Immature natural killer cell (primary cell): ENCODE data around the gene STK32C. TPM values are rescaled to one million over a fixed set of nuclear protein-coding genes. Genes with fewer than 3 reads are reported as not detected.

Source experiments
- DNase-seq, 3 donors: peaks; one replicate each; pipeline ENCODE4 v3.0.0; 2022; ENCODE audit warnings: mixed read lengths in 1 of 3
- H3K27ac Mint-ChIP-seq, 6 donors: one replicate each; pipeline ENCODE4 v1.8.0; 2020; ENCODE audit warnings: mixed read lengths in 6 of 6, mild to moderate bottlenecking in 5 of 6, inconsistent platforms in 4 of 6, moderate library complexity in 3 of 6
- H3K27me3 Mint-ChIP-seq, 3 donors: one replicate each; pipeline ENCODE4 v1.8.0; 2020 to 2021; ENCODE audit warnings: low read depth in 3 of 3, mild to moderate bottlenecking in 3 of 3, mixed read lengths in 3 of 3, moderate library complexity in 3 of 3, inconsistent platforms in 1 of 3
- H3K36me3 Mint-ChIP-seq, 3 donors: one replicate each; pipeline ENCODE4 v1.8.0; 2020; ENCODE audit warnings: mixed read lengths in 3 of 3, inconsistent platforms in 2 of 3, mild to moderate bottlenecking in 2 of 3
- H3K4me1 Mint-ChIP-seq, 2 donors: one replicate each; pipeline ENCODE4 v1.8.0; 2020; ENCODE audit warnings: inconsistent platforms in 2 of 2, mild to moderate bottlenecking in 2 of 2, mixed read lengths in 2 of 2, moderate library complexity in 1 of 2
- H3K4me3 Mint-ChIP-seq, 5 donors: one replicate each; pipeline ENCODE4 v1.8.0; 2020; ENCODE audit warnings: mild to moderate bottlenecking in 5 of 5, mixed read lengths in 5 of 5, inconsistent platforms in 3 of 5, moderate library complexity in 3 of 5
- H3K9me3 Mint-ChIP-seq, 6 donors: one replicate each; pipeline ENCODE4 v1.8.0; 2020; ENCODE audit warnings: mild to moderate bottlenecking in 6 of 6, mixed read lengths in 6 of 6, inconsistent platforms in 4 of 6, moderate library complexity in 3 of 6
- polyA plus RNA-seq, 3 donors: library from polyadenylated mRNA; unstranded; fragments of 300-500 nt; fragmentation: Illumina TruSeq; gene quantifications; one replicate each; pipeline ENCODE4 v1.2.3, GENCODE V29; 2021

STK32C gene
- polyA plus RNA-seq, 3 donors from 2014 or later, result 6.3 to 14.2 (median 13.7) TPM

- peak overlapping the region; percentile 5 to 67 (median 51) for H3K4me3 Mint-ChIP-seq
- H3K27me3 Mint-ChIP-seq, result peaks cover 0 to 10% (median 3%) of the 10 kb centered on the region in 3 donors
- no peak for DNase-seq
- H3K36me3 Mint-ChIP-seq, result peaks cover 0 to 5% (median 0%) of the 10 kb centered on the region in 3 donors
- peaks cover 33 to 47% of the 10 kb centered on the region in 2 donors for H3K4me1 Mint-ChIP-seq
- H3K27ac Mint-ChIP-seq, result peak overlapping the region in 3 of 6 donors; percentile 8 to 76 (median 55)
- no peaks in the 10 kb centered on the region for H3K9me3 Mint-ChIP-seq
Observed at GRCh38 chr10:132231656-132232022, 76.1 kb downstream of the STK32C start.

GRCh38 chr10:132230557-132231210 is 77.1 kb downstream of the STK32C start:
- H3K27me3 Mint-ChIP-seq, result peaks cover 0 to 10% (median 3%) of the 10 kb centered on the region in 3 donors
- H3K9me3 Mint-ChIP-seq, result no peaks in the 10 kb centered on the region

GRCh38 chr10:132229834-132230556 is 77.8 kb downstream of the STK32C start:
- Mint-ChIP-seq H3K4me1 (peaks cover 33 to 47% of the 10 kb centered on the region in 2 donors), H3K27me3 (peaks cover 0 to 10% (median 3%) of the 10 kb centered on the region in 3 donors), H3K27ac (peak overlapping the region; percentile 90 to 95 (median 94)), H3K4me3 (peak overlapping the region; percentile 87 to 95 (median 92)), H3K36me3 (peaks cover 0 to 5% (median 0%) of the 10 kb centered on the region in 3 donors), H3K9me3 (no peaks in the 10 kb centered on the region)
- DNase-seq, result peak; percentile 39 to 44 (median 42)

More at GRCh38 chr10:132230557-132231210, 77.1 kb downstream of the STK32C start:
- Mint-ChIP-seq H3K36me3 (peaks cover 0 to 5% (median 0%) of the 10 kb centered on the region in 3 donors), H3K4me3 (peak overlapping the region; percentile 51 to 95 (median 90)), H3K4me1 (peaks cover 33 to 47% of the 10 kb centered on the region in 2 donors), H3K27ac (peak overlapping the region; percentile 26 to 95 (median 79))
- no peak for DNase-seq

- no peak for DNase-seq
- H3K27ac Mint-ChIP-seq, result peak overlapping the region; percentile 3 to 95 (median 74)
- no peaks in the 10 kb centered on the region for H3K9me3 Mint-ChIP-seq
- peaks cover 0 to 5% (median 0%) of the 10 kb centered on the region in 3 donors for H3K36me3 Mint-ChIP-seq
- H3K4me1 Mint-ChIP-seq, result peaks cover 33 to 47% of the 10 kb centered on the region in 2 donors
- peak overlapping the region in 4 of 5 donors; percentile 13 to 87 (median 50) for H3K4me3 Mint-ChIP-seq
- peaks cover 0 to 10% (median 3%) of the 10 kb centered on the region in 3 donors for H3K27me3 Mint-ChIP-seq
Observed at GRCh38 chr10:132229096-132229495, 78.7 kb downstream of the STK32C start.

GRCh38 chr10:132228616-132229015 is 79.1 kb downstream of the STK32C start:
- H3K36me3 Mint-ChIP-seq, result peaks cover 0 to 5% (median 0%) of the 10 kb centered on the region in 3 donors
- peak overlapping the region in 1 of 5 donors; percentile 18 for H3K4me3 Mint-ChIP-seq
- peaks cover 0 to 10% (median 3%) of the 10 kb centered on the region in 3 donors for H3K27me3 Mint-ChIP-seq
- DNase-seq, result no peak
- peaks cover 33 to 47% of the 10 kb centered on the region in 2 donors for H3K4me1 Mint-ChIP-seq
- H3K9me3 Mint-ChIP-seq, result no peaks in the 10 kb centered on the region
- H3K27ac Mint-ChIP-seq, result peak overlapping the region in 4 of 6 donors; percentile 48 to 77 (median 64)

GRCh38 chr10:132227851-132228390 is 79.8 kb downstream of the STK32C start:
- peak overlapping the region in 4 of 6 donors; percentile 35 to 88 (median 68) for H3K27ac Mint-ChIP-seq

GRCh38 chr10:132226586-132227405 is 81.0 kb downstream of the STK32C start:
- Mint-ChIP-seq H3K4me3 (no peak overlapping the region), H3K9me3 (no peaks in the 10 kb centered on the region), H3K4me1 (peaks cover 26 to 33% of the 10 kb centered on the region in 2 donors), H3K27ac (peak overlapping the region; percentile 15 to 88 (median 54)), H3K27me3 (peaks cover 0 to 10% (median 3%) of the 10 kb centered on the region in 3 donors), H3K36me3 (peaks cover 0 to 5% (median 0%) of the 10 kb centered on the region in 3 donors)
- DNase-seq, result no peak

More at GRCh38 chr10:132227851-132228390, 79.8 kb downstream of the STK32C start:
- Mint-ChIP-seq H3K27me3 (peaks cover 0 to 10% (median 3%) of the 10 kb centered on the region in 3 donors), H3K36me3 (peaks cover 0 to 5% (median 0%) of the 10 kb centered on the region in 3 donors), H3K4me3 (no peak overlapping the region), H3K4me1 (peaks cover 33 to 44% of the 10 kb centered on the region in 2 donors), H3K9me3 (no peaks in the 10 kb centered on the region)
- no peak for DNase-seq

- no peak for DNase-seq
- H3K4me1 Mint-ChIP-seq, result peaks cover 20 to 25% of the 10 kb centered on the region in 2 donors
- H3K36me3 Mint-ChIP-seq, result peaks cover 0 to 5% (median 0%) of the 10 kb centered on the region in 3 donors
- H3K27me3 Mint-ChIP-seq, result peaks cover 0 to 10% (median 3%) of the 10 kb centered on the region in 3 donors
- H3K9me3 Mint-ChIP-seq, result no peaks in the 10 kb centered on the region
- H3K27ac Mint-ChIP-seq, result peak overlapping the region in 2 of 6 donors; percentile 17 to 55
- no peak overlapping the region for H3K4me3 Mint-ChIP-seq
Observed at GRCh38 chr10:132225849-132226205, 81.9 kb downstream of the STK32C start.

GRCh38 chr10:132225073-132225848 is 82.5 kb downstream of the STK32C start:
- Mint-ChIP-seq H3K9me3 (no peaks in the 10 kb centered on the region), H3K4me1 (peaks cover 20 to 21% of the 10 kb centered on the region in 2 donors), H3K27ac (peak overlapping the region in 2 of 6 donors; percentile 17 to 53), H3K27me3 (peaks cover 0 to 10% (median 3%) of the 10 kb centered on the region in 3 donors), H3K4me3 (no peak overlapping the region), H3K36me3 (peaks cover 0 to 5% (median 0%) of the 10 kb centered on the region in 3 donors)
- DNase-seq, result no peak

- H3K36me3 Mint-ChIP-seq, result peaks cover 0 to 5% (median 0%) of the 10 kb centered on the region in 3 donors
- peaks cover 0 to 8% (median 3%) of the 10 kb centered on the region in 3 donors for H3K27me3 Mint-ChIP-seq
- H3K27ac Mint-ChIP-seq, result no peak overlapping the region
- H3K4me1 Mint-ChIP-seq, result peaks cover 14 to 15% of the 10 kb centered on the region in 2 donors
- H3K4me3 Mint-ChIP-seq, result no peak overlapping the region
- H3K9me3 Mint-ChIP-seq, result no peaks in the 10 kb centered on the region
- no peak for DNase-seq
Observed at GRCh38 chr10:132224343-132225072, 83.2 kb downstream of the STK32C start.

GRCh38 chr10:132223611-132224342 is 84.0 kb downstream of the STK32C start:
- H3K27me3 Mint-ChIP-seq, result peaks cover 0 to 8% (median 3%) of the 10 kb centered on the region in 3 donors
- H3K4me1 Mint-ChIP-seq, result peaks cover 7 to 9% of the 10 kb centered on the region in 2 donors
- H3K36me3 Mint-ChIP-seq, result peaks cover under 1 to 5% (median 1%) of the 10 kb centered on the region in 3 donors
- no peak overlapping the region for H3K4me3 Mint-ChIP-seq
- H3K9me3 Mint-ChIP-seq, result no peaks in the 10 kb centered on the region
- H3K27ac Mint-ChIP-seq, result no peak overlapping the region
- DNase-seq, result no peak
